ENCODE results near the gene PLEKHG4. TPM values are rescaled to one million over a fixed set of nuclear protein-coding genes. Genes with fewer than 3 reads are reported as not detected.
A peak's percentile ranks its signal among the peaks of the same experiment; 100 is the strongest.

The PLEKHG4 gene
- polyA plus RNA-seq, 1 experiment = 25.2 TPM

DNA sequence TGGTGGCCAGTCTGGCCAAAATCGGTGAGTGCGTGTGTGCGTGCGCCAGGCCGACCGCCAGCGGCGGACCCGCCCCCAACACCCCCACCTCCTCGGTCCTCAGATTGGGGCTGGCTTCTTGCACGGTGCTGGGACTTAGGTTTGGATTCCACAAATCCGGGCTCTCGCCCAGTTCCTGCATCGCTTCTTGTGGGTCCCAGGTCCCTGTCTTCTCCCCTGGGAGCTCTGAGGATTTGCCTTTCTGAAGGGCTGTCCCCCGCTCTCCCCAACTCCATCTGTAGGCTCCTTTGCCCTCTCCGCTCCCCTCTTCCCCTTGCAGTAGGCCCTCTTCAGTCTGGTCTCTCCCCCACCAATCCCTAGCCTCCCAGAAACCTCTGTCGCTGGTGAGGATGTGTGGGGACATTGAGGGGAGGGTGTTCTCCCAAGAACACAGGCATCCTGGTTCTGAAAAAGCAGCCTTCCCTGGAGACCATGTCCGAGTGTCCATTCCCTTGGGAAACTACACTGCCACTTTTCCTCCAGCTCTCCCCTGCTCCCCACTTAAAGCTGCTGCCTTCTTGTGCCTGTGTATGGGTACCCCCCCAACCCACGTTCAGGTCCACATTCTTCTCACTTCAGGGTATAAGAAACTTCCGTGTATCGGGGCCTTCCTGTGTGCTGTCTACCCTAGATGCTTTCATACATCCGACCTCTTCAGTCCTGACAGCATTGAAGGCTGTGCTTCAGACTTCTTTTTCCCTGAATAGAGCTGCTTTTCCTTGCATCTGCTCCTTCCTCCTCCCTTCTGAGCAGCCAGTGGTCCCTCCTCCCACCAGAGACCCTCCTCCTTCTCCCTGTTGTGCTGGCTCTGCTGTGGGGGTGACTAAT lies 29.9 kb upstream of the PLEKHG4 start:
- ChIA-PET POLR2A (no interaction called here), CTCF (interaction anchor here (0.6 to 4.8 kb wide), 9 partner anchors 8 to 216 kb away, joined by 3 to 24 read pairs (median 3); no protein-coding TSS in a partner anchor)
- Histone ChIP-seq H3K4me3 (ENCODE audit: low read depth, low read length) (peak overlapping the region; percentile 52), H3K36me3 (ENCODE audit: control insufficient read depth, insufficient read depth, low read length) (peaks cover 3% of the 10 kb centered on the region), H3K27me3 (ENCODE audit: control insufficient read depth, insufficient read depth, low read length) (no peaks in the 10 kb centered on the region)
- DNase-seq (ENCODE audit: low read depth) = no peak
- TF ChIP-seq, protein P1, sequence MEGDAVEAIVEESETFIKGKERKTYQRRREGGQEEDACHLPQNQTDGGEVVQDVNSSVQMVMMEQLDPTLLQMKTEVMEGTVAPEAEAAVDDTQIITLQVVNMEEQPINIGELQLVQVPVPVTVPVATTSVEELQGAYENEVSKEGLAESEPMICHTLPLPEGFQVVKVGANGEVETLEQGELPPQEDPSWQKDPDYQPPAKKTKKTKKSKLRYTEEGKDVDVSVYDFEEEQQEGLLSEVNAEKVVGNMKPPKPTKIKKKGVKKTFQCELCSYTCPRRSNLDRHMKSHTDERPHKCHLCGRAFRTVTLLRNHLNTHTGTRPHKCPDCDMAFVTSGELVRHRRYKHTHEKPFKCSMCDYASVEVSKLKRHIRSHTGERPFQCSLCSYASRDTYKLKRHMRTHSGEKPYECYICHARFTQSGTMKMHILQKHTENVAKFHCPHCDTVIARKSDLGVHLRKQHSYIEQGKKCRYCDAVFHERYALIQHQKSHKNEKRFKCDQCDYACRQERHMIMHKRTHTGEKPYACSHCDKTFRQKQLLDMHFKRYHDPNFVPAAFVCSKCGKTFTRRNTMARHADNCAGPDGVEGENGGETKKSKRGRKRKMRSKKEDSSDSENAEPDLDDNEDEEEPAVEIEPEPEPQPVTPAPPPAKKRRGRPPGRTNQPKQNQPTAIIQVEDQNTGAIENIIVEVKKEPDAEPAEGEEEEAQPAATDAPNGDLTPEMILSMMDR (IDR thresholded peaks at IDR 0.05; ENCODE audit: insufficient read depth, low read depth, low read length) = no peak

DNA sequence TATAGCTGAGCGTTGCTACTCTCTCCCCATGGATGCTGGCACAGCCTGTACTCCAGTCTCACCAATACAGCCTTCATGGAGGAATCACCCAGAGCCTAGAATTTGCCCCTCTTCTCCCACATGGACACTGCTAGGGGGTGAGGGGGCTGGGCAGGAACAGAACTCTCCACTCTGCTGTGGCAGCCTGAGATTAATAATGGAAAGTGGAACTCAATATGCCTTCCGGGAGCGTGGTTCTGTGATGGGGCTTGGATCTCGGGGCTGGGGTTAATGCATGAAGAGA lies 29.3 kb upstream of the PLEKHG4 start:
- ChIA-PET CTCF (interaction anchor here (0.6 to 4.8 kb wide), 6 partner anchors 11 to 179 kb away, joined by 3 to 24 read pairs (median 4); no protein-coding TSS in a partner anchor), POLR2A (no interaction called here)
- H3K27me3 ChIP-seq (ENCODE audit: control insufficient read depth, insufficient read depth, low read length) = no peaks in the 10 kb centered on the region
- DNase-seq (ENCODE audit: low read depth) = no peak
- TF ChIP-seq, protein P1 (IDR thresholded peaks at IDR 0.05; ENCODE audit: insufficient read depth, low read depth, low read length) = no peak
- H3K4me3 ChIP-seq (ENCODE audit: low read depth, low read length) = no peak overlapping the region
- H3K36me3 ChIP-seq (ENCODE audit: control insufficient read depth, insufficient read depth, low read length) = peaks cover 3% of the 10 kb centered on the region

DNA sequence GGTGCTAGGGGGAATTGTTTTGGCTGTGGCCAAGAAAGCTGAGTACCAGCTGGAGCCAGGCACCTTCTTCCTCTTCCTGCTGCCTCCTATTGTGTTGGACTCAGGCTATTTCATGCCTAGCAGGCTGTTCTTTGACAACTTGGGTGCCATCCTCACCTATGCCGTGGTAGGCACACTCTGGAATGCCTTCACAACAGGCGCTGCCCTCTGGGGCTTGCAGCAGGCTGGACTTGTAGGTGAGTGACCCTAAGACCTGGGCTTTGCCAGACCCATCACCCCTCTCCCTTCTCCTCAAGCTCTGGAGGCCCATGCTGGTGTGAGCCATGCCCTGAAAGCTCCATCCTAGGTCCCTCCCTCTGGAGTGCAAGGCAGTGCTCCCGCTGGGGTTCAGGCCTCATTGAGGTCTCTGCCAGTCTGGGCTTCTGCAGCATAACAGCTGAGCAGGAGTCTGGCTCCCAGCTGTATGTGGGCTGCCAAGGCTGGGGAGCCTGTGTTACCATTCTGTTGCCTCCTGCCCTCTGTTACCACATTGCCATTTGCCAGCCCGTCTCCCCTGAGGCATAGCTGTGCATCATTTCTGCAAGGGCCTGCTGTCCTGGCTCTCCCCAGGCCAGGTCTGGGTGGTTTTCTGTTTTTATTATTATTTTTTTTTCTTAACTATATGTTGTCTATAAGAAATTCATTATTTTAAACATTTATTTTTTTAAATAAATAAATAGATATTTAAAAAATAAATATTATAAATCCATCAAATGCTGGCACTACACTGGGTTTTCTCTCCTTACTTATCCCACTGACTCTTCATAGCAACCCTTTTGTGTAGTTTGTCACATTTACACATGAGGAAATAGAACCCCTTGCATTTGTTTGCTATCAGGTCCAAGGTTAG lies 26.5 kb upstream of the PLEKHG4 start:
- no peak overlapping the region for H3K4me3 ChIP-seq (ENCODE audit: low read depth, low read length)
- H3K27me3 ChIP-seq (ENCODE audit: control insufficient read depth, insufficient read depth, low read length) = no peaks in the 10 kb centered on the region
- ChIA-PET POLR2A (no interaction called here), CTCF (interaction anchor here (1.0 to 2.1 kb wide), 3 partner anchors 8 to 175 kb away, joined by 3 to 7 read pairs (median 4); no protein-coding TSS in a partner anchor)
- peaks cover 3% of the 10 kb centered on the region for H3K36me3 ChIP-seq (ENCODE audit: control insufficient read depth, insufficient read depth, low read length)
- DNase-seq (ENCODE audit: low read depth) = no peak
- TF ChIP-seq, protein P1 (IDR thresholded peaks at IDR 0.05; ENCODE audit: insufficient read depth, low read depth, low read length) = no peak

DNA sequence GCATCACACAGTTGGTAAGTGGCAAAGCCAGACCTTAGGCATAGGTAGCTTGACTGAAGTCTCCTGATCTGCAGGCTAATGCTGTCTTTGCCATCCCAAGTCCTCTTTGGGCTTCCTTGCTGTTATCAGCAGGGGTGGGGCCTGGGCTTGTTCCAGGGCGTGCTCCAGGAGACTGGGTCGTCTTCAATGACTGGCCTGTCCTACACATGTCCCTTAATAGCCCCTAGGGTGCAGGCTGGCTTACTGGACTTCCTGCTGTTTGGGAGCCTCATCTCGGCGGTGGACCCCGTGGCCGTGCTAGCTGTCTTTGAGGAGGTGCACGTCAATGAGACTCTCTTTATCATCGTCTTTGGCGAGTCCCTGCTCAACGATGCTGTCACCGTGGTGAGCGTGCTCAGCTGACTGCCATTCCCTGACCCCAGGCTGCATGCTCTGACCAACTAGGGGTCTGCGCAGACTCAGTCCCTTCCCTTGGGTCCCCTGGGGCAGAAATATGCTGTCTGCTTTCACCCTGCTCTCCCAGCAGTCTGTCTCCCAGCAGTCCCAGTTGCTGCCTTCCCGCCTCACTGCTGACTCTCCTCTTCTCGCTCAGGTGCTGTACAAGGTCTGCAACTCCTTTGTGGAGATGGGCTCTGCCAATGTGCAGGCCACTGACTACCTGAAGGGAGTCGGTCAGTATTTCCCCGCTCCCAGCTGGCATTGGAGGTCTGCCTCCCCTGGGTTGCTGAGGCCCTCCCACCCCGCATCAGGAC lies 24.4 kb upstream of the PLEKHG4 start:
- Histone ChIP-seq H3K4me3 (ENCODE audit: low read depth, low read length) (no peak overlapping the region), H3K36me3 (ENCODE audit: control insufficient read depth, insufficient read depth, low read length) (peaks cover 3% of the 10 kb centered on the region), H3K27me3 (ENCODE audit: control insufficient read depth, insufficient read depth, low read length) (no peaks in the 10 kb centered on the region)
- TF ChIP-seq, protein P1 (IDR thresholded peaks at IDR 0.05; ENCODE audit: insufficient read depth, low read depth, low read length) = no peak
- ChIA-PET POLR2A (no interaction called here), CTCF (no interaction called here)
- no peak for DNase-seq (ENCODE audit: low read depth)

Measured in BJ (cell line).